ENCODE measurements around the gene FBN2.

DNA sequence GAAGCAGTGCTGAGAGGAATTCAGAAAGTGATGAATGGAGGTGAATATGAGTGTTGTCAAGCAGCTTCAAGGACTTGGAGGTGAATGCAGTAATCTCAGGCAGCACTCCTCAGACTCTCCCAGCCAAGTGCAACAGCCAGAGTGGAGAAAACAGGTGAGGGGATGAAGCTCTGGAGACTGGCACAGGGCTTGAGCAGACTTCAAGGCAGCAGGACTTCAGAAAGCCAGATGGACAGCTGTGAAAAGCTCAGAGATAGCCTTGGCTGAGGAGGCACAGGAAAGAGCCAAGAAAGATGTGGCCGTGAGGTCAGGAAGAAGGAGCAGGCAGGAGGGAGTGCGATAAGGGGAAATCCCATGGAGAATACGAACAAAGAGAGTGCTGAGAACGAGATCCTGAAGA lies 194.9 kb downstream of the FBN2 start:
- TF ChIP-seq, protein P1, sequence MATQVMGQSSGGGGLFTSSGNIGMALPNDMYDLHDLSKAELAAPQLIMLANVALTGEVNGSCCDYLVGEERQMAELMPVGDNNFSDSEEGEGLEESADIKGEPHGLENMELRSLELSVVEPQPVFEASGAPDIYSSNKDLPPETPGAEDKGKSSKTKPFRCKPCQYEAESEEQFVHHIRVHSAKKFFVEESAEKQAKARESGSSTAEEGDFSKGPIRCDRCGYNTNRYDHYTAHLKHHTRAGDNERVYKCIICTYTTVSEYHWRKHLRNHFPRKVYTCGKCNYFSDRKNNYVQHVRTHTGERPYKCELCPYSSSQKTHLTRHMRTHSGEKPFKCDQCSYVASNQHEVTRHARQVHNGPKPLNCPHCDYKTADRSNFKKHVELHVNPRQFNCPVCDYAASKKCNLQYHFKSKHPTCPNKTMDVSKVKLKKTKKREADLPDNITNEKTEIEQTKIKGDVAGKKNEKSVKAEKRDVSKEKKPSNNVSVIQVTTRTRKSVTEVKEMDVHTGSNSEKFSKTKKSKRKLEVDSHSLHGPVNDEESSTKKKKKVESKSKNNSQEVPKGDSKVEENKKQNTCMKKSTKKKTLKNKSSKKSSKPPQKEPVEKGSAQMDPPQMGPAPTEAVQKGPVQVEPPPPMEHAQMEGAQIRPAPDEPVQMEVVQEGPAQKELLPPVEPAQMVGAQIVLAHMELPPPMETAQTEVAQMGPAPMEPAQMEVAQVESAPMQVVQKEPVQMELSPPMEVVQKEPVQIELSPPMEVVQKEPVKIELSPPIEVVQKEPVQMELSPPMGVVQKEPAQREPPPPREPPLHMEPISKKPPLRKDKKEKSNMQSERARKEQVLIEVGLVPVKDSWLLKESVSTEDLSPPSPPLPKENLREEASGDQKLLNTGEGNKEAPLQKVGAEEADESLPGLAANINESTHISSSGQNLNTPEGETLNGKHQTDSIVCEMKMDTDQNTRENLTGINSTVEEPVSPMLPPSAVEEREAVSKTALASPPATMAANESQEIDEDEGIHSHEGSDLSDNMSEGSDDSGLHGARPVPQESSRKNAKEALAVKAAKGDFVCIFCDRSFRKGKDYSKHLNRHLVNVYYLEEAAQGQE (IDR thresholded peaks at IDR 0.05; ENCODE audit: insufficient read depth in 1 of 2, low read depth in 2 of 2, low read length in 1 of 2): no peak
- TF ChIP-seq, protein P2, sequence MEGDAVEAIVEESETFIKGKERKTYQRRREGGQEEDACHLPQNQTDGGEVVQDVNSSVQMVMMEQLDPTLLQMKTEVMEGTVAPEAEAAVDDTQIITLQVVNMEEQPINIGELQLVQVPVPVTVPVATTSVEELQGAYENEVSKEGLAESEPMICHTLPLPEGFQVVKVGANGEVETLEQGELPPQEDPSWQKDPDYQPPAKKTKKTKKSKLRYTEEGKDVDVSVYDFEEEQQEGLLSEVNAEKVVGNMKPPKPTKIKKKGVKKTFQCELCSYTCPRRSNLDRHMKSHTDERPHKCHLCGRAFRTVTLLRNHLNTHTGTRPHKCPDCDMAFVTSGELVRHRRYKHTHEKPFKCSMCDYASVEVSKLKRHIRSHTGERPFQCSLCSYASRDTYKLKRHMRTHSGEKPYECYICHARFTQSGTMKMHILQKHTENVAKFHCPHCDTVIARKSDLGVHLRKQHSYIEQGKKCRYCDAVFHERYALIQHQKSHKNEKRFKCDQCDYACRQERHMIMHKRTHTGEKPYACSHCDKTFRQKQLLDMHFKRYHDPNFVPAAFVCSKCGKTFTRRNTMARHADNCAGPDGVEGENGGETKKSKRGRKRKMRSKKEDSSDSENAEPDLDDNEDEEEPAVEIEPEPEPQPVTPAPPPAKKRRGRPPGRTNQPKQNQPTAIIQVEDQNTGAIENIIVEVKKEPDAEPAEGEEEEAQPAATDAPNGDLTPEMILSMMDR (IDR thresholded peaks at IDR 0.05): no peak
- TF ChIP-seq SIN3A (IDR thresholded peaks at IDR 0.05; ENCODE audit: borderline replicate concordance, insufficient read depth, low read depth, low read length) (no peak), POLR2AphosphoS5 (IDR thresholded peaks at IDR 0.05; ENCODE audit: low read depth, low read length) (no peak)
